ENCODE measurements around the gene KDM7A.

KDM7A gene

GRCh38 chr7:140153666-140154161, 23.1 kb downstream of the KDM7A start:
- CTCF ChIA-PET: interaction anchor here (0.7 kb wide), 1 partner anchor 16 kb away, joined by 3 read pairs; no protein-coding TSS in a partner anchor
- POLR2A ChIA-PET: no interaction called here
- H3K4me1 ChIP-seq (ENCODE audit: control insufficient read depth, insufficient read depth, low read length): no peaks in the 10 kb centered on the region; the same call in 1 of the 2 replicates
- H3K9me3 ChIP-seq (ENCODE audit: control insufficient read depth, insufficient read depth, low read depth, low read length): no peaks in the 10 kb centered on the region
- no peak overlapping the region for H3K4me3 ChIP-seq (ENCODE audit: low read depth, low read length)
- H3K36me3 ChIP-seq (ENCODE audit: control insufficient read depth in 2 of 2, insufficient read depth in 1 of 2, low read length in 2 of 2): no peaks in the 10 kb centered on the region
- H3K27ac ChIP-seq (ENCODE audit: extremely low read depth, low read depth, low read length): no peak overlapping the region
- TF ChIP-seq YY2 (tag by site-specific recombination; IDR thresholded peaks at IDR 0.05): no peak
- no peak for TF ChIP-seq ZNF785 (tag by site-specific recombination; IDR thresholded peaks at IDR 0.05)
- TF ChIP-seq ZSCAN5A (tag by site-specific recombination; IDR thresholded peaks at IDR 0.05): no peak
- no peak for TF ChIP-seq ZNF707 (tag by site-specific recombination; IDR thresholded peaks at IDR 0.05)
- no peak for TF ChIP-seq ZSCAN16 (tag by site-specific recombination; IDR thresholded peaks at IDR 0.05)
- TF ChIP-seq PRDM10 (tag by site-specific recombination; IDR thresholded peaks at IDR 0.05): no peak
- no peak for TF ChIP-seq ZNF626 (tag by site-specific recombination; IDR thresholded peaks at IDR 0.05)
- TF ChIP-seq ZNF132 (tag by site-specific recombination; IDR thresholded peaks at IDR 0.05; ENCODE audit: borderline replicate concordance): no peak
- no peak for TF ChIP-seq ZBTB26 (tag by site-specific recombination; optimal IDR thresholded peaks at IDR 0.05)
- TF ChIP-seq TSHZ1 (tag by site-specific recombination; IDR thresholded peaks at IDR 0.05; ENCODE audit: borderline replicate concordance): 0 out of 2 replicates have a peak, but pooled peaks have one; percentile 11
- TF ChIP-seq ZNF280C (tag by site-specific recombination; IDR thresholded peaks at IDR 0.05): no peak
- 0 out of 2 replicates have a peak, but pooled peaks have one; percentile 16 for TF ChIP-seq ZNF366 (tag by site-specific recombination; conservative IDR thresholded peaks at IDR 0.05)
- no peak for TF ChIP-seq KLF7 (tag by site-specific recombination; IDR thresholded peaks at IDR 0.05; ENCODE audit: borderline replicate concordance)
- TF ChIP-seq ZBTB44 (tag by site-specific recombination; IDR thresholded peaks at IDR 0.05): peak; percentile 45; the same call in 1 of the 2 replicates
- TF ChIP-seq ZNF223 (tag by site-specific recombination; IDR thresholded peaks at IDR 0.05): no peak
- TF ChIP-seq EGR2 (tag by site-specific recombination; IDR thresholded peaks at IDR 0.05; ENCODE audit: low read depth): no peak
- TF ChIP-seq SCRT2 (tag by site-specific recombination; IDR thresholded peaks at IDR 0.05): no peak
- no peak for TF ChIP-seq PRDM4 (tag by site-specific recombination; IDR thresholded peaks at IDR 0.05)
- no peak for TF ChIP-seq ZNF792 (tag by site-specific recombination; IDR thresholded peaks at IDR 0.05)
- no peak for TF ChIP-seq ZNF423 (tag by site-specific recombination; IDR thresholded peaks at IDR 0.05)
- peak; percentile 80 for TF ChIP-seq OSR2 (tag by site-specific recombination; IDR thresholded peaks at IDR 0.05)

Data from HEK293 (cell line).